ENCODE data around the gene TRNP1. TPM values are rescaled to one million over a fixed set of nuclear protein-coding genes. Genes with fewer than 3 reads are reported as not detected.

TRNP1 gene
- total RNA-seq, 1 donor from 2014 or later, result 76.5 TPM

GRCh38 chr1:26949266-26949925, 44.1 kb upstream of the TRNP1 start:
- Mint-ChIP-seq H3K36me3 (ENCODE audit: low read depth) (peaks cover 16% of the 10 kb centered on the region), H3K4me1 (ENCODE audit: low read depth) (no peaks in the 10 kb centered on the region), H3K27me3 (ENCODE audit: low read depth) (peaks cover 2% of the 10 kb centered on the region), H3K27ac (ENCODE audit: unreplicated experiment) (no peak overlapping the region), H3K4me3 (ENCODE audit: unreplicated experiment) (no peak overlapping the region), H3K9me3 (ENCODE audit: low read depth) (no peaks in the 10 kb centered on the region)
- DNase-seq (ENCODE audit: low spot score), result no peak
- TF ChIP-seq CTCF (IDR thresholded peaks at IDR 0.05), result no peak

GRCh38 chr1:26949926-26950319, 43.6 kb upstream of the TRNP1 start:
- no peak overlapping the region for H3K4me3 Mint-ChIP-seq (ENCODE audit: unreplicated experiment)
- TF ChIP-seq CTCF (IDR thresholded peaks at IDR 0.05), result no peak
- no peak overlapping the region for H3K27ac Mint-ChIP-seq (ENCODE audit: unreplicated experiment)
- H3K36me3 Mint-ChIP-seq (ENCODE audit: low read depth), result peaks cover 15% of the 10 kb centered on the region
- no peaks in the 10 kb centered on the region for H3K4me1 Mint-ChIP-seq (ENCODE audit: low read depth)
- H3K9me3 Mint-ChIP-seq (ENCODE audit: low read depth), result no peaks in the 10 kb centered on the region
- H3K27me3 Mint-ChIP-seq (ENCODE audit: low read depth), result peaks cover 2% of the 10 kb centered on the region
- DNase-seq (ENCODE audit: low spot score), result no peak

- no peaks in the 10 kb centered on the region for H3K9me3 Mint-ChIP-seq (ENCODE audit: low read depth)
- no peaks in the 10 kb centered on the region for H3K4me1 Mint-ChIP-seq (ENCODE audit: low read depth)
- H3K27me3 Mint-ChIP-seq (ENCODE audit: low read depth), result peaks cover 2% of the 10 kb centered on the region
- no peak for TF ChIP-seq CTCF (IDR thresholded peaks at IDR 0.05)
- no peak overlapping the region for H3K27ac Mint-ChIP-seq (ENCODE audit: unreplicated experiment)
- DNase-seq (ENCODE audit: low spot score), result no peak
- peaks cover 9% of the 10 kb centered on the region for H3K36me3 Mint-ChIP-seq (ENCODE audit: low read depth)
- H3K4me3 Mint-ChIP-seq (ENCODE audit: unreplicated experiment), result no peak overlapping the region
These were observed 42.9 kb upstream of the TRNP1 start for GRCh38 chr1:26950602-26951001.

- H3K9me3 Mint-ChIP-seq (ENCODE audit: low read depth), result peaks cover 6% of the 10 kb centered on the region
- H3K4me1 Mint-ChIP-seq (ENCODE audit: low read depth), result no peaks in the 10 kb centered on the region
- TF ChIP-seq CTCF (IDR thresholded peaks at IDR 0.05), result no peak
- no peak overlapping the region for H3K4me3 Mint-ChIP-seq (ENCODE audit: unreplicated experiment)
- H3K27me3 Mint-ChIP-seq (ENCODE audit: low read depth), result peaks cover 2% of the 10 kb centered on the region
- peaks cover 5% of the 10 kb centered on the region for H3K36me3 Mint-ChIP-seq (ENCODE audit: low read depth)
- H3K27ac Mint-ChIP-seq (ENCODE audit: unreplicated experiment), result no peak overlapping the region
- no peak for DNase-seq (ENCODE audit: low spot score)
These were observed 42.3 kb upstream of the TRNP1 start for GRCh38 chr1:26951216-26951615.

GRCh38 chr1:26951821-26952497, 41.5 kb upstream of the TRNP1 start:
- H3K27ac Mint-ChIP-seq (ENCODE audit: unreplicated experiment), result no peak overlapping the region
- H3K4me1 Mint-ChIP-seq (ENCODE audit: low read depth), result no peaks in the 10 kb centered on the region
- peaks cover 11% of the 10 kb centered on the region for H3K9me3 Mint-ChIP-seq (ENCODE audit: low read depth)
- no peak overlapping the region for H3K4me3 Mint-ChIP-seq (ENCODE audit: unreplicated experiment)
- DNase-seq (ENCODE audit: low spot score), result no peak
- H3K27me3 Mint-ChIP-seq (ENCODE audit: low read depth), result peaks cover 2% of the 10 kb centered on the region
- H3K36me3 Mint-ChIP-seq (ENCODE audit: low read depth), result peaks cover 7% of the 10 kb centered on the region
- TF ChIP-seq CTCF (IDR thresholded peaks at IDR 0.05), result no peak
